IMR-90 (cell line): ENCODE measurements around the gene PLD1. TPM values are rescaled to one million over a fixed set of nuclear protein-coding genes. Genes with fewer than 3 reads are reported as not detected.
"Not testable (repeated sequence)": the region's sequence is repeated elsewhere in the genome, so short reads cannot be mapped to it uniquely, and the experiment has no call there.

Experiments
- ATAC-seq: fragments of 200-7000 bp; cut with Tn5 transposase; 2 replicates; pipeline ENCODE4 v1.9.1; 2020; ENCODE audit warnings: low read depth, mild to moderate bottlenecking, moderate library complexity
- BruUV-seq: library from RNA; stranded (reverse); fragments of 400-500 nt; replicated peaks from 2 replicates; lab custom pipeline; 2021; lab: Mats Ljungman, UMichigan
- CTCF ChIA-PET: fragments of 300-600 bp; formaldehyde crosslinking; extraction: SDS; loops from one replicate; lab custom pipeline; 2021; ENCODE audit warnings: antibody characterized with exemption; lab: Yijun Ruan, JAX
- POLR2A ChIA-PET: fragments of 300-600 bp; sonication (Branson Sonifier 250); formaldehyde crosslinking; loops from one replicate; lab custom pipeline; 2022; ENCODE audit warnings: antibody characterized with exemption; ENCODE audit not compliant: unreplicated experiment; lab: Charles Lee
- DNase-seq: peaks from one replicate; pipeline ENCODE4 v3.0.0; 2013
- H2AFZ ChIP-seq: replicated peaks from 2 replicates; pipeline ENCODE3; 2013; ENCODE audit warnings: low read length, mild to moderate bottlenecking; ENCODE audit not compliant: poor library complexity
- H2AK5ac ChIP-seq: 2 replicates; pipeline ENCODE4 v1.6.1; 2013; ENCODE audit warnings: low read depth, low read length, inconsistent platforms
- H2AK9ac ChIP-seq: replicated peaks from 2 replicates; pipeline ENCODE3; 2013; ENCODE audit warnings: mild to moderate bottlenecking, low read depth, low read length, moderate library complexity; ENCODE audit not compliant: poor library complexity
- H2BK120ac ChIP-seq: 2 replicates; pipeline ENCODE4 v1.6.1; 2013; ENCODE audit warnings: low read depth, low read length, inconsistent platforms
- H2BK15ac ChIP-seq: 3 replicates; pipeline ENCODE4 v1.6.1; 2013; ENCODE audit warnings: low read depth, low read length, inconsistent platforms
- H2BK20ac ChIP-seq: 2 replicates; pipeline ENCODE4 v1.6.1; 2013; ENCODE audit warnings: low read depth, mild to moderate bottlenecking, inconsistent platforms, low read length, moderate library complexity
- H2BK5ac ChIP-seq: 2 replicates; pipeline ENCODE4 v1.6.1; 2013; ENCODE audit warnings: mild to moderate bottlenecking, low read depth, low read length, inconsistent platforms; ENCODE audit not compliant: poor library complexity, severe bottlenecking
- H3K14ac ChIP-seq: replicated peaks from 2 replicates; pipeline ENCODE4 v1.6.1; 2013; ENCODE audit warnings: low read depth, low read length, inconsistent platforms
- H3K18ac ChIP-seq: 2 replicates; pipeline ENCODE4 v1.6.1; 2013; ENCODE audit warnings: low read depth, low read length, control low read depth
- H3K23ac ChIP-seq: 2 replicates; pipeline ENCODE4 v1.6.1; 2013; ENCODE audit warnings: low read depth, low read length, inconsistent platforms
- H3K27ac ChIP-seq: 2 replicates; pipeline ENCODE4 v1.5.1; 2013; ENCODE audit warnings: mild to moderate bottlenecking, control low read depth, low read length; ENCODE audit not compliant: insufficient read depth
- H3K27me3 ChIP-seq: 2 replicates; pipeline ENCODE4 v1.6.1; 2013; ENCODE audit warnings: low read length; ENCODE audit not compliant: control insufficient read depth, insufficient read depth
- H3K36me3 ChIP-seq: 2 replicates; pipeline ENCODE4 v1.6.1; 2013; ENCODE audit warnings: low read length, mixed read lengths; ENCODE audit not compliant: control insufficient read depth, insufficient read depth
- H3K4ac ChIP-seq: 2 replicates; pipeline ENCODE4 v1.6.1; 2013; ENCODE audit warnings: low read depth, low read length, inconsistent platforms
- H3K4me1 ChIP-seq: 2 replicates; pipeline ENCODE4 v1.6.1; 2013; ENCODE audit warnings: low read length, mixed read lengths; ENCODE audit not compliant: control insufficient read depth, insufficient read depth
- H3K4me2 ChIP-seq: 2 replicates; pipeline ENCODE4 v1.6.1; 2013; ENCODE audit warnings: low read depth, mild to moderate bottlenecking, control low read depth, low read length, moderate library complexity
- H3K4me3 ChIP-seq: 2 replicates; pipeline ENCODE4 v1.5.1; 2013; ENCODE audit warnings: low read depth, mild to moderate bottlenecking, control low read depth, low read length, moderate library complexity; ENCODE audit not compliant: insufficient read depth
- H3K56ac ChIP-seq: 2 replicates; pipeline ENCODE4 v1.6.1; 2013; ENCODE audit warnings: low read length, inconsistent platforms; ENCODE audit not compliant: insufficient read depth; ENCODE audit errors: extremely low read depth
- H3K79me1 ChIP-seq, 2 experiments: 2 replicates each; pipeline ENCODE4 v1.6.1; 2013; ENCODE audit warnings: low read length in 2 of 2, inconsistent platforms in 1 of 2, low read depth in 1 of 2
- H3K9ac ChIP-seq: 2 replicates; pipeline ENCODE4 v1.6.1; 2013; ENCODE audit warnings: low read depth, low read length, control low read depth
- H3K9me1 ChIP-seq: 2 replicates; pipeline ENCODE4 v1.6.1; 2013; ENCODE audit warnings: low read length, inconsistent platforms; ENCODE audit not compliant: insufficient read depth
- H3K9me3 ChIP-seq: 2 replicates; pipeline ENCODE4 v1.6.1; 2013; ENCODE audit warnings: low read length; ENCODE audit not compliant: control insufficient read depth, insufficient read depth
- H4K20me1 ChIP-seq: 2 replicates; pipeline ENCODE4 v1.6.1; 2013; ENCODE audit warnings: low read length, inconsistent platforms; ENCODE audit not compliant: insufficient read depth
- H4K5ac ChIP-seq: 2 replicates; pipeline ENCODE4 v1.6.1; 2013; ENCODE audit warnings: mild to moderate bottlenecking, low read depth, low read length, control low read depth
- H4K8ac ChIP-seq, 2 experiments: 2 replicates each; pipeline ENCODE4 v1.6.1; 2013; ENCODE audit warnings: low read depth in 2 of 2, low read length in 2 of 2, control low read depth in 1 of 2, inconsistent platforms in 1 of 2
- H4K91ac ChIP-seq: 2 replicates; pipeline ENCODE4 v1.6.1; 2013; ENCODE audit warnings: low read depth, low read length, inconsistent platforms; ENCODE audit not compliant: insufficient read depth
- FOS ChIP-seq: fragments of 150-350 bp; IDR thresholded peaks from 2 replicates; pipeline ENCODE4 v1.6.1; 2016; ENCODE audit warnings: low read depth, low read length
- NFE2L2 ChIP-seq: fragments of 150-350 bp; IDR thresholded peaks from 2 replicates; pipeline ENCODE4 v1.6.1; 2016; ENCODE audit warnings: low read depth, mild to moderate bottlenecking, low read length
- POLR2A ChIP-seq: IDR thresholded peaks from 2 replicates; pipeline ENCODE4 v1.6.1; 2012; ENCODE audit warnings: mild to moderate bottlenecking, low read depth, low read length
- RAD21 ChIP-seq: IDR thresholded peaks from 2 replicates; pipeline ENCODE4 v1.6.1; 2012; ENCODE audit warnings: low read length, improper control_type of control experiment
- RCOR1 ChIP-seq: IDR thresholded peaks from 2 replicates; pipeline ENCODE4 v1.6.1; 2012; ENCODE audit warnings: mild to moderate bottlenecking, low read length, improper control_type of control experiment; ENCODE audit not compliant: insufficient replicate concordance
- WGBS, 2 experiments: methylation state at CpG; one replicate each; pipeline versions ENCODE4 v1.1.5 to v1.1.7; 2013; ENCODE audit warnings: missing lambda C conversion rate in 2 of 2; ENCODE audit not compliant: insufficient read length in 1 of 2; ENCODE audit errors: extremely low coverage in 2 of 2; 5-methylcytosine and 5-hydroxymethylcytosine counted together
- dilution Hi-C: fragments of 300-500 bp; cut with HindIII; formaldehyde crosslinking; loops from one replicate; pipeline ENCODE4 v1.14.3; 2018; ENCODE audit warnings: low sequenced_read_pairs; ENCODE audit not compliant: unreplicated experiment
- in situ Hi-C: fragments of 300-500 bp; cut with MboI; formaldehyde crosslinking; loops from 3 replicates; pipeline ENCODE4 v1.14.3; 2019; ENCODE audit warnings: low sequenced_read_pairs, inconsistent platforms, mixed read lengths
- intact Hi-C: fragments of 100-400 bp; cut with micrococcal nuclease; formaldehyde crosslinking; loops from 2 replicates; pipeline ENCODE4 v1.10.0; 2022
- polyA plus RNA-seq, 3 experiments: library from polyadenylated mRNA; depleted of rRNA; stranded (reverse); fragments of >200 nt; gene quantifications; 2 replicates each; pipeline ENCODE4 v1.2.3, GENCODE V29; 2012; ENCODE audit warnings: low replicate concordance in 1 of 3
- total RNA-seq: library from RNA; depleted of rRNA; stranded (reverse); fragments of >200 nt; gene quantifications from 2 replicates; pipeline ENCODE4 v1.2.3, GENCODE V29; 2012

PLD1 gene
- total and polyA plus RNA-seq, 2 of the 4 experiments (the other 2 are of a cell fraction) = 3.3 to 9.7 TPM

GRCh38 chr3:171815973-171816595 is 5.8 kb upstream of the PLD1 start:
- WGBS, 2 experiments = 33% methylated on average over 1 of the region's 2 CpGs; no CpG with 5 or more reads in 1 of the 2 experiments
- DNase-seq = no peak
- Histone ChIP-seq H4K91ac (no peak overlapping the region), H3K56ac (no peak overlapping the region), H3K9me1 (no peaks in the 10 kb centered on the region), H3K14ac (no peak overlapping the region), H2AK9ac (no peak overlapping the region), H3K36me3 (no peaks in the 10 kb centered on the region), H4K20me1 (no peaks in the 10 kb centered on the region), H3K4me3 (no peak overlapping the region), H2AFZ (no peak overlapping the region), H3K27ac (no peak overlapping the region), H2BK20ac (no peak overlapping the region), H3K4me2 (no peak overlapping the region), H2BK15ac (peak overlapping the region; percentile 55; the same call in 1 of the 3 replicates), H3K23ac (no peak overlapping the region), H3K4me1 (peaks cover 4% of the 10 kb centered on the region), H2BK120ac (no peak overlapping the region), H3K9ac (no peak overlapping the region), H3K79me1 (no peaks in the 10 kb centered on the region), H4K5ac (peak overlapping the region; percentile 54; the same call in 1 of the 2 replicates), H3K9me3 (no peaks in the 10 kb centered on the region), H3K18ac (peak overlapping the region; percentile 5; the same call in 1 of the 2 replicates), H3K4ac (no peak overlapping the region; the same call in 1 of the 2 replicates), H3K27me3 (no peaks in the 10 kb centered on the region), H2AK5ac (peak overlapping the region; percentile 79; the same call in 1 of the 2 replicates), H2BK5ac (no peak overlapping the region), H4K8ac (no peak overlapping the region)
- intact Hi-C loops = no loop called here
- ATAC-seq = no peak
- ChIA-PET CTCF (no interaction called here), POLR2A (no interaction called here)
- no TSS peak for BruUV-seq
- TF ChIP-seq POLR2A (no peak), FOS (no peak), RAD21 (no peak), RCOR1 (no peak), NFE2L2 (no peak)
- dilution Hi-C loops = no loop called here
- in situ Hi-C loops = no loop called here

GRCh38 chr3:171814662-171815061 is 4.4 kb upstream of the PLD1 start:
- H2BK120ac ChIP-seq, H3K56ac ChIP-seq, dilution Hi-C loops, H3K79me1 ChIP-seq, H3K18ac ChIP-seq, H3K27me3 ChIP-seq, H3K4me3 ChIP-seq, BruUV-seq, intact Hi-C loops, H2BK5ac ChIP-seq, ATAC-seq, CTCF ChIA-PET, H2BK15ac ChIP-seq, H4K20me1 ChIP-seq, H4K91ac ChIP-seq, H2AK5ac ChIP-seq, H3K4ac ChIP-seq, in situ Hi-C loops, H4K5ac ChIP-seq, H3K36me3 ChIP-seq, H2AK9ac ChIP-seq, H3K27ac ChIP-seq, H2AFZ ChIP-seq, H4K8ac ChIP-seq, H2BK20ac ChIP-seq, POLR2A ChIA-PET, H3K9me3 ChIP-seq, DNase-seq, H3K9me1 ChIP-seq, H3K14ac ChIP-seq, H3K23ac ChIP-seq, H3K4me1 ChIP-seq, H3K9ac ChIP-seq, H3K4me2 ChIP-seq: not testable (repeated sequence)
- no CpG with 5 or more reads among the region's 6 CpGs for WGBS, 2 experiments
